ENCODE measurements around the gene MPZL1.

- TF ChIP-seq, protein P1, sequence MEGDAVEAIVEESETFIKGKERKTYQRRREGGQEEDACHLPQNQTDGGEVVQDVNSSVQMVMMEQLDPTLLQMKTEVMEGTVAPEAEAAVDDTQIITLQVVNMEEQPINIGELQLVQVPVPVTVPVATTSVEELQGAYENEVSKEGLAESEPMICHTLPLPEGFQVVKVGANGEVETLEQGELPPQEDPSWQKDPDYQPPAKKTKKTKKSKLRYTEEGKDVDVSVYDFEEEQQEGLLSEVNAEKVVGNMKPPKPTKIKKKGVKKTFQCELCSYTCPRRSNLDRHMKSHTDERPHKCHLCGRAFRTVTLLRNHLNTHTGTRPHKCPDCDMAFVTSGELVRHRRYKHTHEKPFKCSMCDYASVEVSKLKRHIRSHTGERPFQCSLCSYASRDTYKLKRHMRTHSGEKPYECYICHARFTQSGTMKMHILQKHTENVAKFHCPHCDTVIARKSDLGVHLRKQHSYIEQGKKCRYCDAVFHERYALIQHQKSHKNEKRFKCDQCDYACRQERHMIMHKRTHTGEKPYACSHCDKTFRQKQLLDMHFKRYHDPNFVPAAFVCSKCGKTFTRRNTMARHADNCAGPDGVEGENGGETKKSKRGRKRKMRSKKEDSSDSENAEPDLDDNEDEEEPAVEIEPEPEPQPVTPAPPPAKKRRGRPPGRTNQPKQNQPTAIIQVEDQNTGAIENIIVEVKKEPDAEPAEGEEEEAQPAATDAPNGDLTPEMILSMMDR (conservative IDR thresholded peaks at IDR 0.05), result no peak
- TF ChIP-seq ZFX (IDR thresholded peaks at IDR 0.05), result no peak
These were observed 23.1 kb downstream of the MPZL1 start for GRCh38 chr1:167744901-167745300.

Measured in C4-2B (cell line).